Purkinje cell (primary cell): Measurements from ENCODE around the gene TNPO1. TPM values are rescaled to one million over a fixed set of nuclear protein-coding genes. Genes with fewer than 3 reads are reported as not detected.

ENCODE experiments used
- polyA plus RNA-seq: library from polyadenylated mRNA; unstranded; fragments of >200 nt; fragmentation: Nextera tagmentation; gene quantifications from 2 replicates; pipeline ENCODE4 v1.2.1, GENCODE V29; 2014

The TNPO1 gene
- polyA plus RNA-seq, result 12.3 and 16.4 TPM in 2 replicates

GRCh38 chr5:72816284-72817075, at the start of gene TNPO1:
TSS of gene TNPO1 (plus strand) at chr5:72816661. CDS start at chr5:72816738, 77 bp downstream.

GRCh38 chr5:72955768-72956323, 139.4 kb downstream of the TNPO1 start, which contains the start of gene FCHO2:
TSS of gene FCHO2 (plus strand) at chr5:72956041. CDS start at chr5:72956097, 56 bp downstream.

Other genes starting within 250 kb of the TNPO1 start
- 3.7 and 6.9 TPM in 2 replicates for gene FCHO2, start 139.4 kb downstream of the TNPO1 start, polyA plus RNA-seq